ENCODE results near the gene MUC5B.
"Not testable (repeated sequence)": the region's sequence is repeated elsewhere in the genome, so short reads cannot be mapped to it uniquely, and the experiment has no call there.

The MUC5B gene, protein sequence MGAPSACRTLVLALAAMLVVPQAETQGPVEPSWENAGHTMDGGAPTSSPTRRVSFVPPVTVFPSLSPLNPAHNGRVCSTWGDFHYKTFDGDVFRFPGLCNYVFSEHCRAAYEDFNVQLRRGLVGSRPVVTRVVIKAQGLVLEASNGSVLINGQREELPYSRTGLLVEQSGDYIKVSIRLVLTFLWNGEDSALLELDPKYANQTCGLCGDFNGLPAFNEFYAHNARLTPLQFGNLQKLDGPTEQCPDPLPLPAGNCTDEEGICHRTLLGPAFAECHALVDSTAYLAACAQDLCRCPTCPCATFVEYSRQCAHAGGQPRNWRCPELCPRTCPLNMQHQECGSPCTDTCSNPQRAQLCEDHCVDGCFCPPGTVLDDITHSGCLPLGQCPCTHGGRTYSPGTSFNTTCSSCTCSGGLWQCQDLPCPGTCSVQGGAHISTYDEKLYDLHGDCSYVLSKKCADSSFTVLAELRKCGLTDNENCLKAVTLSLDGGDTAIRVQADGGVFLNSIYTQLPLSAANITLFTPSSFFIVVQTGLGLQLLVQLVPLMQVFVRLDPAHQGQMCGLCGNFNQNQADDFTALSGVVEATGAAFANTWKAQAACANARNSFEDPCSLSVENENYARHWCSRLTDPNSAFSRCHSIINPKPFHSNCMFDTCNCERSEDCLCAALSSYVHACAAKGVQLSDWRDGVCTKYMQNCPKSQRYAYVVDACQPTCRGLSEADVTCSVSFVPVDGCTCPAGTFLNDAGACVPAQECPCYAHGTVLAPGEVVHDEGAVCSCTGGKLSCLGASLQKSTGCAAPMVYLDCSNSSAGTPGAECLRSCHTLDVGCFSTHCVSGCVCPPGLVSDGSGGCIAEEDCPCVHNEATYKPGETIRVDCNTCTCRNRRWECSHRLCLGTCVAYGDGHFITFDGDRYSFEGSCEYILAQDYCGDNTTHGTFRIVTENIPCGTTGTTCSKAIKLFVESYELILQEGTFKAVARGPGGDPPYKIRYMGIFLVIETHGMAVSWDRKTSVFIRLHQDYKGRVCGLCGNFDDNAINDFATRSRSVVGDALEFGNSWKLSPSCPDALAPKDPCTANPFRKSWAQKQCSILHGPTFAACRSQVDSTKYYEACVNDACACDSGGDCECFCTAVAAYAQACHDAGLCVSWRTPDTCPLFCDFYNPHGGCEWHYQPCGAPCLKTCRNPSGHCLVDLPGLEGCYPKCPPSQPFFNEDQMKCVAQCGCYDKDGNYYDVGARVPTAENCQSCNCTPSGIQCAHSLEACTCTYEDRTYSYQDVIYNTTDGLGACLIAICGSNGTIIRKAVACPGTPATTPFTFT (N-terminal part only)

DNA sequence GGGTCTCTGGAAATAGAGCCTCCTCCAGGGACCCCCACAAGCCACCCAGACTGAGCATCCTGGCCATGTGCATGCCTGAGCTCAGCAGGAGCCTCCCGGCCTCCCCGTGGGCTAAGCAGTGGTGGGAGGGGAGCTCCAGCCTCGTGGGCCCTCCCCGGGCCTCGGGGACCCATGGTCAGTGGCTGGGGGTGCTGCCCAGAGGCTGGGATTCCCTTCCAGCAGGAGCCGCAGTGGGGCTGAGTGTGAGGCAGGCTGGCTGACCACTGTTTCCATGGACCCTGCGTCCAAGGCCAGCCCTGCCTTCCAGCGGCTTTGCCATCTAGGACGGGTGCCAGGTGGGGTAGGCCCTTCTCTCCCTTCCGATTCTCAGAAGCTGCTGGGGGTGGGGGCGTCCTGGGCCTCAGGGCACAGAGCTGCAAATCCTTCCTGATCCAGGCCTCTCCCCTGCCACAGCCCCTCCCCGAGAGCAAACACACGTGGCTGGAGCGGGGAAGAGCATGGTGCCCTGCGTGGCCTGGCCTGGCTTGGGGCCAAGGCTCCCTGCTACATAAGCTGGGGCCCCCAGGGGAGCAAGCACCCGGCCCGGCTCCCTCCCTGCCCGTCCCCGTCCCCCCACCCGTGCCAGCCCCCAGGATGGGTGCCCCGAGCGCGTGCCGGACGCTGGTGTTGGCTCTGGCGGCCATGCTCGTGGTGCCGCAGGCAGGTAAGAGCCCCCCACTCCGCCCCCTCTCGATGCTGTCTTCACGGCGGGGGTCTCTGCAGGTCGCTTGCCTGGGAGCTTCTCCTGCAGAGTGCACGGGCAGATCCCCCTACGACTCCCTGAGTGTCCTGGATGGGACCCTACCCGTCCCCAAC lies at the start of gene MUC5B:
MUC5B (plus strand) TSS at position 576 of the 855 bp plus-strand sequence; CDS start at position 634, 58 bp downstream.
- no peak for DNase-seq

- DNase-seq, result not testable (repeated sequence)
Observed at GRCh38 chr11:1173396-1173795, 49.5 kb upstream of the MUC5B start.

DNA sequence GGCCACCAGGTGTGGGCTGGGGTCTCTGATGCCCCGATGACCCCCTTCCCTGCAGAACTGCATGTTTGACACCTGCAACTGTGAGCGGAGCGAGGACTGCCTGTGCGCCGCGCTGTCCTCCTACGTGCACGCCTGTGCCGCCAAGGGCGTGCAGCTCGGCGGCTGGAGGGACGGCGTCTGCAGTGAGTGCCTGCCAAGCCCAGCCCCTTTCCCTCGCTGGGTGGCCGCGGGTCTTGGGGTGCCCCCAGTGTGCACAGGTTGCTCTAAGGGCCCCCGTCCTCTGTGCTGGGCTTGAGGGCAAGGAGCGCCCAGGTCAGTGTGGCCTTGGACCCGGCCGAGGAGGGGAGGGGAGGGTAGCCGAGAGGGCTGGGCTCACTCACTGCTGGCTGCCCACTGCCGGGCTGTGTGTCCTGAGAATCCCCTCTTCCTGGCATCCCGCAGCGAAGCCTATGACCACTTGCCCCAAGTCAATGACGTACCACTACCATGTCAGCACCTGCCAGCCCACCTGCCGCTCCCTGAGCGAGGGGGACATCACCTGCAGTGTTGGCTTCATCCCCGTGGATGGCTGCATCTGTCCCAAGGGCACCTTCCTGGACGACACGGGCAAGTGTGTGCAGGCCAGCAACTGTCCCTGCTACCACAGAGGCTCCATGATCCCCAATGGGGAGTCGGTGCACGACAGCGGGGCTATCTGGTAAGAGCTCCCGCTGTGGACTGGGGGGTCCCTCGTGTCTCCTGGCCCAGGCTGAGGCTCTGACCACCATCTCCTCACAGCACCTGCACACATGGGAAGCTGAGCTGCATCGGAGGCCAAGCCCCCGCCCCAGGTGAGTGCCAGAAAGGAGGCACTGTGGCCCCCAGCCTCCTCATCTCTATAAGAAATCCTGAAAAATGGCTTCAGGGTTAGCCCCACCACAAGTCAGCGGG lies 48.2 kb upstream of the MUC5B start:
- DNase-seq, result no peak

DNA sequence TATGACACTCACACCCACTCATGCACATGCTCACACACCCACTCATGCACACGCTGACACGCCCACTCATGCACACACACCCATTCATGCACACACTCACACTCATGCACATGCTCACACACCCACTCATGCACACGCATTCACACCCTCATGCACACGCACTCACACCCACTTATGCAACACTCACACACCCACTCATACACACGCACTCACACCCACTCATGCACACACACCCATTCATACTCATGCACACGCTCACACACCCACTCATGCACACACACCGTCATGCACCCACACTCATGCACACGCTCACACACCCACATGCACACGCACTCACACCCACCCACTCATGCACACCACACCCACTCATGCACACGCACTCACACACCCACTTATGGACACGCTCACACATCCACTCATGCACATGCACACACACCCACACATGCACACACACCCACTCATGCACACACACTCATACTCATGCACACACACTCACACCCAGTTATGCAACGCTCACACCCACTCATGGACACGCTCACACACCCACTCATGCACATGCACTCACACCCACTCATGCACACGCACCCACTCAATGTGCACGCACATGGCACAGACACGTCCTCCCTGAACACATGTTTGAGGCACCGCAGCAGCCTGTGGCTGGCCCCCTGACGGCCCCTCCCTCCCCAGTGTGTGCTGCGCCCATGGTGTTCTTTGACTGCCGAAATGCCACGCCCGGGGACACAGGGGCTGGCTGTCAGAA lies 47.2 kb upstream of the MUC5B start:
- no peak for DNase-seq

- no peak for DNase-seq
Observed at GRCh38 chr11:1176224-1177019, 46.4 kb upstream of the MUC5B start.

GRCh38 chr11:1177020-1177770 lies 45.7 kb upstream of the MUC5B start:
- no peak for DNase-seq

DNA sequence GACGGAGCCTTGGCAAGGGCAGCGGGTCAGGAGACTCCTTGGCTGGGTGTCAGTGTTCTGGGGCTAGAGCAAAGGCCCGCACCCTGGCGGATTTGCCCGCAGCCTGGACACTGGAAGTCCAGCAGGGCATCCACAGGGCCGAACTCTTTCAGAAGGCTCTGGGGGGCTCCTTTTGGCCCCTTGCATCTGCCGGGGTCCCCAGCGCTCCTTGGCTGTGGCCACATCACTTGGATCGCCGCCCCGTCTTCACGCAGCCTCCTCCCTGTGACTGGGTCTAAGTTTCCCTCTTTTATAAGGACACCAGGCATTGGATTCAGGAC lies 45.1 kb upstream of the MUC5B start:
- DNase-seq, result no peak

GRCh38 chr11:1178201-1178885 lies 44.5 kb upstream of the MUC5B start:
- no peak for DNase-seq

- no peak for DNase-seq
Observed at GRCh38 chr11:1178906-1179305, 44.0 kb upstream of the MUC5B start.

- no peak for DNase-seq
Observed at GRCh38 chr11:1179641-1180040, 43.2 kb upstream of the MUC5B start.

- no peak for DNase-seq
Observed at GRCh38 chr11:1180171-1180570, 42.7 kb upstream of the MUC5B start.

- DNase-seq, result no peak
Observed at GRCh38 chr11:1180947-1181391, 41.9 kb upstream of the MUC5B start.

- DNase-seq, result no peak
Observed at GRCh38 chr11:1181420-1181819, 41.4 kb upstream of the MUC5B start.

DNA sequence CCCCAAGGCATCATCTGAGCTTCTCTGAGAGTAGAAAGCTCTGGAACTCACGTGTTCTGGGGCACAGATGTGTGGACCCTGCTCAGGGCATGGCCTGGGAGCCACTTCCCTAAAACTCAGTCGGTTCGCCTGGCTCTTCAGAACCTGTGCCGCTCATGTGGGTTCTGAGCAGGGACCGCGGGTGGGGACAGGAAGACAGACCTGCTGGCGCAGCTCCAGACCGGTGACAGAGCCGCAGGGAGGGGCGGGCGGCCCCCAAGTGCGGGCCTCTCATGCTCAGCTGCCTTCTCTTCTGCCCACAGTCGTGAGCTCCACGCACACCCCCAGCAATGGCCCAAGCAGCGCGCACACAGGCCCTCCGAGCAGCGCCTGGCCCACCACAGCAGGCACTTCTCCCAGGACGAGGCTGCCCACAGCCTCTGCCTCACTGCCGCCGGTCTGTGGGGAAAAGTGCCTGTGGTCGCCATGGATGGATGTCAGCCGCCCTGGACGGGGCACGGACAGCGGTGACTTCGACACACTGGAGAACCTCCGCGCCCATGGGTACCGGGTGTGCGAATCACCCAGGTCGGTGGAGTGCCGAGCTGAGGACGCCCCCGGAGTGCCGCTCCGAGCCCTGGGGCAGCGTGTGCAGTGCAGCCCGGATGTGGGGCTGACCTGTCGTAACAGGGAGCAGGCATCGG lies 40.9 kb upstream of the MUC5B start:
- no peak for DNase-seq

GRCh38 chr11:1184139-1184538 lies 38.7 kb upstream of the MUC5B start:
- not testable (repeated sequence) for DNase-seq

DNA sequence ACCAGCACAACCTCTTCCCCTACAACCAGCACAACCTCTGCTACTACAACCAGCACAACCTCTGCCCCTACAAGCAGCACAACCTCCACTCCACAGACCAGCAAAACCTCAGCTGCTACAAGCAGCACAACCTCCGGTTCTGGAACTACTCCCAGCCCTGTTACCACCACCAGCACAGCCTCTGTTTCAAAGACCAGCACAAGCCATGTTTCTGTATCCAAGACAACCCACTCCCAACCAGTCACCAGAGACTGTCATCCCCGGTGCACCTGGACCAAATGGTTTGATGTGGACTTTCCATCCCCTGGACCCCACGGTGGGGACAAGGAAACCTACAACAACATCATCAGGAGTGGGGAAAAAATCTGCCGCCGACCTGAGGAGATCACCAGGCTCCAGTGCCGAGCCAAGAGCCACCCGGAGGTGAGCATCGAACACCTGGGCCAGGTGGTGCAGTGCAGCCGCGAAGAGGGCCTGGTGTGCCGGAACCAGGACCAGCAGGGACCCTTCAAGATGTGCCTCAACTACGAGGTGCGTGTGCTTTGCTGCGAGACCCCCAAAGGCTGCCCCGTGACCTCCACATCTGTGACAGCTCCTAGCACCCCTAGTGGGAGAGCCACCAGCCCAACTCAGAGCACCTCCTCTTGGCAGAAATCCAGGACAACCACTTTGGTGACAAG lies 34.3 kb upstream of the MUC5B start:
- not testable (repeated sequence) for DNase-seq

DNA sequence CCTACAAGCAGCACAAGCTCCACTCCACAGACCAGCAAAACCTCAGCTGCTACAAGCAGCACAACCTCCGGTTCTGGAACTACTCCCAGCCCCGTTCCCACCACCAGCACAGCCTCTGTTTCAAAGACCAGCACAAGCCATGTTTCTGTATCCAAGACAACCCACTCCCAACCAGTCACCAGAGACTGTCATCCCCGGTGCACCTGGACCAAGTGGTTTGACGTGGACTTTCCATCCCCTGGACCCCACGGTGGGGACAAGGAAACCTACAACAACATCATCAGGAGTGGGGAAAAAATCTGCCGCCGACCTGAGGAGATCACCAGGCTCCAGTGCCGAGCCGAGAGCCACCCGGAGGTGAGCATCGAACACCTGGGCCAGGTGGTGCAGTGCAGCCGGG lies 33.0 kb upstream of the MUC5B start:
- not testable (repeated sequence) for DNase-seq
